ENCODE measurements around the gene ATF6B.

Gene ATF6B

DNA sequence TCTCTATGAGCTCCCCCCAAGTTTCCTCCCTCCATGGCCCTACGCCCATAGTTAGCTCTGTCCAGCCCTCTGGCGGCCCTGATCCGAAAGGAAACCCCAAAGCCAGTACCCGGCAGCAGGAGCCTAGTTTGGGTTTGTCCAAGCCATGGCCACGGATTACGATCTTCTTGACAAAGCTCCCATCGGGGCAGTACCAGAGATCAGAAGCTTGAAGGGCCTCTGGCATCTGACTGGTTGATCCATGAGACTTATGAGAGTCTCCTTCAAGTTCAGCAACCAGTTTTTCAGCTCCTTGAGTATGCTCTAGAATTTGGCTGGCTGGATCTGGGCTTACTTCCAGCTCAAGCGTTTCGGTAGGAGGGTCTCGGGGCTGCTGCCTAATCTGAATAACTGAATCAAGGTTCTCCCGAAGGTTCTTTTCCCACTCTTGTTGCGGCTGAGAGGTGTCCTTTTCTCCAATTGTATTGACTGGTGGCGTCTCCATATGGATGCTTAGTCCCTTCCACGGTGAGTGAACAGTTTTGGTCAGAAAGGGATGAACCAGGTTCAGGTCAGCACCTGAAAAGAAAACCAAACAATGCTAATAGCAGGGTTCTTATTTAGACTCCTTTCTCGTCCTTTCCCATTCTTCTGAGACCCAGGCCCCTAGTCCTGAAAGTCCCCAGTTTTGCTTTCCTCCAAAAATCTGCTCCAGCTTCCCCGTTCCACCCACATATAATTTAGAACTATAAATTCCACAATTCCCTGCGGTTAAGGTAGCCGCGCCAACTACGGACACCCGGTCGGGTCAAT, 1.4 kb upstream of the ATF6B start:
- TF ChIP-seq, protein P1, sequence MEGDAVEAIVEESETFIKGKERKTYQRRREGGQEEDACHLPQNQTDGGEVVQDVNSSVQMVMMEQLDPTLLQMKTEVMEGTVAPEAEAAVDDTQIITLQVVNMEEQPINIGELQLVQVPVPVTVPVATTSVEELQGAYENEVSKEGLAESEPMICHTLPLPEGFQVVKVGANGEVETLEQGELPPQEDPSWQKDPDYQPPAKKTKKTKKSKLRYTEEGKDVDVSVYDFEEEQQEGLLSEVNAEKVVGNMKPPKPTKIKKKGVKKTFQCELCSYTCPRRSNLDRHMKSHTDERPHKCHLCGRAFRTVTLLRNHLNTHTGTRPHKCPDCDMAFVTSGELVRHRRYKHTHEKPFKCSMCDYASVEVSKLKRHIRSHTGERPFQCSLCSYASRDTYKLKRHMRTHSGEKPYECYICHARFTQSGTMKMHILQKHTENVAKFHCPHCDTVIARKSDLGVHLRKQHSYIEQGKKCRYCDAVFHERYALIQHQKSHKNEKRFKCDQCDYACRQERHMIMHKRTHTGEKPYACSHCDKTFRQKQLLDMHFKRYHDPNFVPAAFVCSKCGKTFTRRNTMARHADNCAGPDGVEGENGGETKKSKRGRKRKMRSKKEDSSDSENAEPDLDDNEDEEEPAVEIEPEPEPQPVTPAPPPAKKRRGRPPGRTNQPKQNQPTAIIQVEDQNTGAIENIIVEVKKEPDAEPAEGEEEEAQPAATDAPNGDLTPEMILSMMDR (IDR thresholded peaks at IDR 0.05; ENCODE audit: borderline replicate concordance, insufficient read depth, low read depth, low read length) = no peak

DNA sequence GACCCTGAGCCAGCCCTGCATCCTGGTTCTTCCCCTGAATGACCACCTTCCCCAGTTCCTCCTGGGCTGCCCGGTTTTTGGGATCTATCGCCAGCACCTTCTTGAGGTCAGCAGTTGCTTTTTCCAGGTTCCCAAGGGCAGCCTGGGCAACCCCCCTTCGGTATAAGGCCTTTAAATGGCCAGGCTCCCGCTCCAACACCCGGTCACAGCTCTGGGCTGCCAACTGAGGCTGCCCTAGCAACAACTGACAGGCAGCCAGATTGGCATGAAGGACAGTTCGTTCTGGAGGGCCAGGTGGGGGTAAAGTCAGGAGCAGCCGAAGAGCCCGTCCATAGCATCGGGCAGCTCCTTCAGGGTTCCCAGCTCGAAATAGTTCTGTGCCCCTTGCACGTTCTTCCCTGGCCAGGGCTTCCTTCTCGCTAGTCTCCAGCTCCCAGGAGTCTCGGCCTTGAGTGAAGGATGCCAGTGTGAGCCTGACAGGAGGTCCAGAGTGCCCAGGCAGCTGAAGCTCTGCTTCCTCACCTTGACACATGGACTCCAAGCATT, 778 bp upstream of the ATF6B start:
- TF ChIP-seq, protein P1 (IDR thresholded peaks at IDR 0.05; ENCODE audit: borderline replicate concordance, insufficient read depth, low read depth, low read length) = no peak
- no peak overlapping the region for H3K4me3 ChIP-seq (ENCODE audit: low read depth, low read length)

More for the DNA sequence above, 1.4 kb upstream of the ATF6B start:
- peak overlapping the region; percentile 56 for H3K4me3 ChIP-seq (ENCODE audit: low read depth, low read length)

DNA sequence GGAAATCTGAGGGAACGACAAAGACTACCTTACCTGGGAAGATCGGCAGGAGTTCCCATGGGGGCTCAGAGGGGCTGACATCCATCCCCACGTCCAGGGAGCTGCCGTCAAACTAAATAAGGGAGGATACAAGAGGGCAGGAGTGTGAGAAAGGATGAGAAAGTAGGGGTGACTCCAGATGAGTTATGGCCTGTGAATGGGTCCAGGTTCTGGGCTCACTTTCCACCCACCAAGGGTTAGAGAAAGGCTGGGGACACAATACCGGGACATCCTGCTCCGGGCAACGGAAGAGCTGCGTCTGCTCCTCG, 683 bp downstream of the ATF6B start:
- TF ChIP-seq, protein P1 (IDR thresholded peaks at IDR 0.05; ENCODE audit: borderline replicate concordance, insufficient read depth, low read depth, low read length) = no peak

DNA sequence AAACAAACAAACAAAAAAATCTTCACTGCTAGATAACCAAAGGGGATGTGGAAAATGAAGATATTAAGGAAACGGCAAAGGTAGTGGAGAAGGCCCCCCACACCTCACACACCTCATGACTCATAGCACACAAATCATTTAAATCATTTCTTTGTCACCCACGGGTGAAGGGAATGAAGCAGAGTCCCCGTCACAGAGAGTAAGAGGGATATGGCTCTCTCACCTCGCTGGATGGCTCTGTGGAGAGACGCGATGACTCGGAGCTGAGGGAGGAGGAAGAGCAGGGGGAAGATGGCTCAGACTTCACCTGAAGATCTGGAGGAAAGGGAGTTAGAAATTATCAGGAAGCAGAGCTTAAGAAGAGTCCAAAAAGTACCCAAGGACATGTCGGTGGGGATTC, 1.2 kb downstream of the ATF6B start:
- no peak overlapping the region for H3K4me3 ChIP-seq (ENCODE audit: low read depth, low read length)
- TF ChIP-seq, protein P1 (IDR thresholded peaks at IDR 0.05; ENCODE audit: borderline replicate concordance, insufficient read depth, low read depth, low read length) = no peak

More for the DNA sequence above, 683 bp downstream of the ATF6B start:
- H3K4me3 ChIP-seq (ENCODE audit: low read depth, low read length) = peak overlapping the region; percentile 79

DNA sequence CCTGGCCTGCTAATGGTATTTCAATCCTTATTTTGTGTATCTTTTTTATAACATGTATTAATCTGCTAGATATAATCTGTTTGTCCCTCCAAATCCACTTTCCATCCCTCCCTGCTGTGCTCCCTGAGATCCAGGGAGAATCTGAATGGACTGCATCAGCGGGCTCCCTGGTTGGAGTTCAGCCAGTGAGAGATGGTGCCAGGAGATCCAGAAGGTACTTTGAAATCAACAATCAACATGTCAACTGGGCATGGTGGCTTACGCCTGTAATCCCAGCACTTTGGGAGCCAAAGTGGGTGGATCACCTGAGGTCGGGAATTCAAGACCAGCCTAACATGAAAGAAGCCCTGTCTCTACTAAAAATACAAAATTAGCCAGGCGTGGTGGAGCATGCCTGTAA, 4.4 kb downstream of the ATF6B start:
- H3K4me3 ChIP-seq (ENCODE audit: low read depth, low read length) = no peak overlapping the region
- TF ChIP-seq, protein P1 (IDR thresholded peaks at IDR 0.05; ENCODE audit: borderline replicate concordance, insufficient read depth, low read depth, low read length) = no peak

DNA sequence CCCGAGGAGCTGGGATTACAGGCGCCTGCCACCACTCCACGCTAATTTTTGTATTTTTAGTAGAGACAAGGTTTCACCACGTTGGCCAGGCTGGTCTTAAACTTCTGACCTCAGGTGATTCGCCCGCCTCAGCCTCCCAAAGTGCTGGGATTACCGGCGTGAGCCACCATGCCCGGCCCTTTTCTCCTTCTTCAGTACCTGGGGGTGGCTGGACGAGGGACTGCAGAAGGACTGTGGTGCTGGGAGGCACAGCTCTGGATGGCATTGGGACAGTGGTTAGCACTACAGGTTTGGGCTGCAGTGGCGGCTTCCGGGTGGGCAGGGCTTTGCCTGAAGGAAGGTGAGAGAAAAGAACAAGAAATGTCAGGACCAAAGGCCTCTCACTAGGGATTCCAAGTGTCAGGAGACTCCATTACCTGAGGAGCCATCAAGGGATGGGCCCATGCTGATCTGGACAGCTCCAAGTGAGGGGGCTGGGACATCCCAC, 7.4 kb downstream of the ATF6B start:
- TF ChIP-seq, protein P1 (IDR thresholded peaks at IDR 0.05; ENCODE audit: borderline replicate concordance, insufficient read depth, low read depth, low read length) = no peak
- H3K4me3 ChIP-seq (ENCODE audit: low read depth, low read length) = no peak overlapping the region

All from GM12875 (cell line).